CD8-positive, alpha-beta memory T cell (primary cell): ENCODE measurements around the gene NPHS1. TPM values are rescaled to one million over a fixed set of nuclear protein-coding genes. Genes with fewer than 3 reads are reported as not detected.
A peak's percentile ranks its signal among the peaks of the same experiment; 100 is the strongest.

Experiments
- CTCF ChIA-PET: fragments of 350-600 bp; sonication (Branson Sonifier 250); formaldehyde crosslinking; loops from one replicate; lab custom pipeline; 2021; ENCODE audit warnings: antibody characterized with exemption; lab: Charles Lee
- POLR2A ChIA-PET: fragments of 350-600 bp; sonication (Branson Sonifier 250); formaldehyde crosslinking; loops from one replicate; lab custom pipeline; 2021; ENCODE audit warnings: antibody characterized with exemption; lab: Charles Lee
- DNase-seq, 5 donors: peaks; one replicate each; pipeline versions ENCODE4 v3.0.0 to v3.0.0-alpha.2; 2020 to 2022; ENCODE audit warnings: mixed read lengths in 1 of 5
- H3K27ac ChIP-seq: one replicate; pipeline ENCODE4 v1.7.0; 2013; ENCODE audit warnings: low read depth, mild to moderate bottlenecking, low read length, moderate library complexity
- H3K27me3 ChIP-seq: 2 replicates; pipeline ENCODE4 v1.7.0; 2013; ENCODE audit warnings: low read length, mild to moderate bottlenecking; ENCODE audit not compliant: insufficient read depth, poor library complexity, severe bottlenecking
- H3K36me3 ChIP-seq: 2 replicates; pipeline ENCODE4 v1.7.0; 2013; ENCODE audit warnings: mild to moderate bottlenecking, low read length, moderate library complexity; ENCODE audit not compliant: insufficient read depth
- H3K4me1 ChIP-seq: 2 replicates; pipeline ENCODE4 v1.7.0; 2013; ENCODE audit warnings: mild to moderate bottlenecking, low read length, moderate library complexity; ENCODE audit not compliant: insufficient read depth
- H3K4me3 ChIP-seq: 2 replicates; pipeline ENCODE4 v1.7.0; 2013; ENCODE audit warnings: mild to moderate bottlenecking, low read length
- H3K9me3 ChIP-seq: 2 replicates; pipeline ENCODE4 v1.7.0; 2013; ENCODE audit warnings: mild to moderate bottlenecking, low read length
- H3K27ac Mint-ChIP-seq, 8 donors: one replicate each; pipeline ENCODE4 v1.8.0; 2020 to 2021; ENCODE audit warnings: mixed read lengths in 8 of 8, mild to moderate bottlenecking in 6 of 8, inconsistent platforms in 3 of 8, moderate library complexity in 3 of 8
- H3K27me3 Mint-ChIP-seq, 2 donors: one replicate each; pipeline ENCODE4 v1.8.0; 2020 to 2021; ENCODE audit warnings: mixed read lengths in 2 of 2, mild to moderate bottlenecking in 1 of 2, moderate library complexity in 1 of 2
- H3K36me3 Mint-ChIP-seq, 3 donors: one replicate each; pipeline ENCODE4 v1.8.0; 2020 to 2021; ENCODE audit warnings: mixed read lengths in 3 of 3, inconsistent platforms in 1 of 3, mild to moderate bottlenecking in 1 of 3
- H3K4me1 Mint-ChIP-seq, 3 donors: one replicate each; pipeline ENCODE4 v1.8.0; 2020 to 2021; ENCODE audit warnings: mixed read lengths in 3 of 3, inconsistent platforms in 1 of 3, mild to moderate bottlenecking in 1 of 3
- H3K4me3 Mint-ChIP-seq, 7 donors: one replicate each; pipeline ENCODE4 v1.8.0; 2020 to 2021; ENCODE audit warnings: mixed read lengths in 7 of 7, mild to moderate bottlenecking in 6 of 7, moderate library complexity in 4 of 7, inconsistent platforms in 2 of 7
- H3K9me3 Mint-ChIP-seq, 5 donors: one replicate each; pipeline ENCODE4 v1.8.0; 2020 to 2022; ENCODE audit warnings: mixed read lengths in 5 of 5, mild to moderate bottlenecking in 3 of 5, moderate library complexity in 2 of 5, inconsistent platforms in 1 of 5
- polyA plus RNA-seq: library from polyadenylated mRNA; unstranded; fragments of 300-500 nt; fragmentation: Illumina TruSeq; gene quantifications from one replicate; pipeline ENCODE4 v1.2.3, GENCODE V29; 2021
- total RNA-seq, 2 experiments: library from RNA; stranded (reverse); gene quantifications; one replicate each; pipeline ENCODE4 v1.2.3, GENCODE V29; 2021

Gene NPHS1
- total and polyA plus RNA-seq, 3 experiments from 2014 or later, result not detected

DNA sequence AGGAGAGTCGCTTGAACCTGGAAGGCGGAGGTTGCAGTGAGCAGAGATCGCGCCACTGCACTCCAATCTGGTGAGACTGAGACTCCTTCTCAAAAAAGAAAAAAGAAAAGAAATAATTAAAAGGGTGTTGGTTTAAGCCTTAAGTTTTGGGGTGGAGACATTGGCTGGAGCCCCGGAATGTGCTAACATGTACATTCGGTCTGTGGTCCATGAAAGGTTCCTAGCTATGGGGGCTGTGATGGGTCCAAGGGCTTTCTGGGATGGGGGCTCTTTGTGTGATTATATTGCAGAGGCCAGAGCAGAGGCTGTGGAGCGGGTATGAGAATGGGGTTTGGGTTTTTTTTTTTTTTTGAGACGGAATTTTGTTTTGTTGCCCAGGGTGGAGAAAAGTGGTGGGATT is 33.6 kb upstream of the NPHS1 start:
- Mint-ChIP-seq H3K36me3 (peaks cover 6 to 44% (median 14%) of the 10 kb centered on the region in 3 donors), H3K4me3 (no peak overlapping the region), H3K27ac (peak overlapping the region in 3 of 8 donors; percentile 22 to 67 (median 29)), H3K4me1 (peaks cover 5 to 11% (median 8%) of the 10 kb centered on the region in 3 donors), H3K9me3 (no peaks in the 10 kb centered on the region), H3K27me3 (peaks cover 3 to 6% of the 10 kb centered on the region in 2 donors)
- H3K9me3 ChIP-seq, result no peaks in the 10 kb centered on the region
- H3K36me3 ChIP-seq, result peaks cover 21% of the 10 kb centered on the region
- DNase-seq, result no peak
- H3K4me3 ChIP-seq, result no peak overlapping the region
- peaks cover 5% of the 10 kb centered on the region for H3K4me1 ChIP-seq
- ChIA-PET CTCF (interaction anchor here (0.8 to 1.0 kb wide), 4 partner anchors 43 to 188 kb away, joined by 3 to 4 read pairs (median 4); no protein-coding TSS in a partner anchor), POLR2A (interaction anchor here (1.2 kb wide), 1 partner anchor 15 kb away, joined by 3 read pairs; no protein-coding TSS in a partner anchor)
- H3K27me3 ChIP-seq, result no peaks in the 10 kb centered on the region
- no peak overlapping the region for H3K27ac ChIP-seq

DNA sequence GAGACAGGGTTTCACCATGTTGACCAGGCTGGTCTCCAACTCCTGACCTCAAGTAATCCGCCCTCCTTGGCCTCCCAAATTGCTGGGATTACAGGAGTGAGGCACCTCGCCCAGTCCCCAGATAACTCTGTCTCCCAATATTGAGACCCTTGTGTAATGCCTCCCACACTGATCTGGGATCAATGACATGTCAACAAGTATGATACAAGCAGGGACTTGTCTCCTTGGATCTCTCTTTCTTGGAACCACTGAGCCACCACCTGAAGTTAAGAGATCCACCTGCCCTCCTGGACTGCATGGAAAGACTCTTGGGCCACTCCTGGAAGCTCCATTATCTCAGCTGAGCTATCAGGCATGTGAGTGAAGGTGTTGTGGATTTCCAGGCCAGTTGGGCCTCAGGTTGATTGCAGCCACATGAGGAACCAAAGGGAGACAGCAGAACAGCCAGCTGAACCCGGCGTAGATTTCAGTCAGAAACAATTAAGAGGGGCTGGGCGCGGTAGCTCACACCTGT is 33.0 kb upstream of the NPHS1 start:
- Histone ChIP-seq H3K4me3 (no peak overlapping the region), H3K9me3 (no peaks in the 10 kb centered on the region), H3K27me3 (no peaks in the 10 kb centered on the region), H3K36me3 (peaks cover 19% of the 10 kb centered on the region), H3K27ac (no peak overlapping the region), H3K4me1 (peaks cover 5% of the 10 kb centered on the region)
- Mint-ChIP-seq H3K27ac (peak overlapping the region in 4 of 8 donors; percentile 17 to 29 (median 19)), H3K27me3 (peaks cover 3 to 6% of the 10 kb centered on the region in 2 donors), H3K4me1 (peaks cover 5 to 10% (median 8%) of the 10 kb centered on the region in 3 donors), H3K9me3 (no peaks in the 10 kb centered on the region), H3K4me3 (no peak overlapping the region), H3K36me3 (peaks cover 6 to 39% (median 13%) of the 10 kb centered on the region in 3 donors)
- no peak for DNase-seq
- ChIA-PET POLR2A (interaction anchor here (1.2 kb wide), 1 partner anchor 16 kb away, joined by 3 read pairs; no protein-coding TSS in a partner anchor), CTCF (interaction anchor here (0.8 to 1.0 kb wide), 3 partner anchors 46 to 187 kb away, joined by 3 to 4 read pairs (median 4); no protein-coding TSS in a partner anchor)

DNA sequence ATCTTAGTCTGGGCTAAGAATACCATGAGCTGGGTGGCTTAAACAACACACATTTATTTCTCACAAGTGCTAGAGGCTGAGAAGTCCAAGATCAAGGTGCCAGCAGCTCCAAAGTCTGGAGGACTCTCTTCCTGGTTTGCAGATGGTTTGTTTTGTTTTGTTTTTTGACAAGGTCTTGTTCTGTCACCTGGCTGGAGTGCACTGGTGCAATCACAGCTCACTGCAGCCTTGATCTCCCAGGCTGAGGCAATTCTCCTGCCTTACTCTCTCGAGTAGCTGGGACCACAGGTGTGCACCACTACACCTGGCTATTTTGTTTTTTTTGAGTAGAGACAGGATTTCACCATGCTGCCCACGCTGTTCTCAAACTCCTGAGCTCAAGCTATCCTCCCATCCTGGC is 31.6 kb upstream of the NPHS1 start:
- H3K4me1 ChIP-seq, result peaks cover 13% of the 10 kb centered on the region
- Mint-ChIP-seq H3K4me3 (no peak overlapping the region), H3K4me1 (peaks cover 13% of the 10 kb centered on the region in 3 donors), H3K9me3 (no peaks in the 10 kb centered on the region), H3K27ac (peak overlapping the region in 1 of 8 donors; percentile 69), H3K36me3 (peaks cover 0 to 27% (median 7%) of the 10 kb centered on the region in 3 donors), H3K27me3 (peaks cover 11 to 16% of the 10 kb centered on the region in 2 donors)
- no peak overlapping the region for H3K27ac ChIP-seq
- DNase-seq, result no peak
- POLR2A ChIA-PET, result interaction anchor here (1.4 kb wide), 1 partner anchor 9 kb away, joined by 4 read pairs; no protein-coding TSS in a partner anchor
- H3K36me3 ChIP-seq, result peaks cover 9% of the 10 kb centered on the region
- CTCF ChIA-PET, result interaction anchor here (0.6 to 5.7 kb wide), 9 partner anchors 9 to 1503 kb away, joined by 3 to 104 read pairs (median 3); no protein-coding TSS in a partner anchor
- no peak overlapping the region for H3K4me3 ChIP-seq
- no peaks in the 10 kb centered on the region for H3K9me3 ChIP-seq
- H3K27me3 ChIP-seq, result peaks cover 12% of the 10 kb centered on the region

DNA sequence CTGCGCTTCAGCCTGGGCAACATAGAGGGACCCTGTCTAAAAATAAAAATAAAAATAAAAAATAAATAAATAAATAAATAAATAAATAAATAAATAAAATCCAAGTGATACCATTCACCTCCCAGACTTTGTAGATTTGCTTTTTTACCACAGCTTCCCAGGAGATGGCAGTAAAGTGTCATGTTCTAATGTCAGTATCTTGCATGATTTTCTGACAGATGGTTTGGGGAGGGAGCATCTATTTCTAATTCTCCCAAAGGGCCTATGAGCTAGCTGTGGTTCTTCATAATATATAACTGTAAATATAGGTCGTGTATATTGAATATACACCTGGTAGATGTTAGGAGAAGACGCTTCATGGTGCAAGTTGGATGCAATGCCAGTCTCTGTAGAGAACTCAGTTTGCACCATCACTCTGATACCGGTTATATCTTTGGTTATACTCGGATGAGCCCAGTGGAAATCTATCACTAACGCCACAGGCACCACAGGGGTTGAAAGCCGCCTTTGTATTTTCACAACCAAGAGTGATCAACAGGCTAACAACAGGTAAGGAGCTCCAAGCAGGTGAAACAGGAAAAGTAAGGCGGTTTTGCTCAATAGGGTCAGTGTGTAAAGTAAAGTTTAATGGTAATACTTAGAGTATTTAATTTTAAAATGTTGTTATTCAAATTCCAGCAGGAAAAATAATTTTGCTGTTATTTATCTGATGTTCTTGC is 30.0 kb upstream of the NPHS1 start:
- peaks cover 15 to 31% of the 10 kb centered on the region in 2 donors for H3K27me3 Mint-ChIP-seq
- DNase-seq, result peak in 3 of 5 donors; percentile 59 to 66 (median 63)
- H3K9me3 Mint-ChIP-seq, result no peaks in the 10 kb centered on the region
- Histone ChIP-seq H3K9me3 (no peaks in the 10 kb centered on the region), H3K27ac (no peak overlapping the region), H3K36me3 (no peaks in the 10 kb centered on the region), H3K27me3 (peaks cover 12% of the 10 kb centered on the region), H3K4me3 (no peak overlapping the region), H3K4me1 (peaks cover 13% of the 10 kb centered on the region)
- H3K36me3 Mint-ChIP-seq, result peaks cover 0 to 10% (median 2%) of the 10 kb centered on the region in 3 donors
- peak overlapping the region in 3 of 8 donors; percentile 60 to 71 (median 63) for H3K27ac Mint-ChIP-seq
- H3K4me3 Mint-ChIP-seq, result no peak overlapping the region
- ChIA-PET CTCF (interaction anchor here (0.6 to 5.7 kb wide), 12 partner anchors 11 to 189 kb away, joined by 3 to 104 read pairs (median 4); partner anchors contain the start of gene APLP1), POLR2A (interaction anchor here (1.1 kb wide), 1 partner anchor 48 kb away, joined by 8 read pairs; no protein-coding TSS in a partner anchor)
- H3K4me1 Mint-ChIP-seq, result peaks cover 11 to 13% (median 11%) of the 10 kb centered on the region in 3 donors

DNA sequence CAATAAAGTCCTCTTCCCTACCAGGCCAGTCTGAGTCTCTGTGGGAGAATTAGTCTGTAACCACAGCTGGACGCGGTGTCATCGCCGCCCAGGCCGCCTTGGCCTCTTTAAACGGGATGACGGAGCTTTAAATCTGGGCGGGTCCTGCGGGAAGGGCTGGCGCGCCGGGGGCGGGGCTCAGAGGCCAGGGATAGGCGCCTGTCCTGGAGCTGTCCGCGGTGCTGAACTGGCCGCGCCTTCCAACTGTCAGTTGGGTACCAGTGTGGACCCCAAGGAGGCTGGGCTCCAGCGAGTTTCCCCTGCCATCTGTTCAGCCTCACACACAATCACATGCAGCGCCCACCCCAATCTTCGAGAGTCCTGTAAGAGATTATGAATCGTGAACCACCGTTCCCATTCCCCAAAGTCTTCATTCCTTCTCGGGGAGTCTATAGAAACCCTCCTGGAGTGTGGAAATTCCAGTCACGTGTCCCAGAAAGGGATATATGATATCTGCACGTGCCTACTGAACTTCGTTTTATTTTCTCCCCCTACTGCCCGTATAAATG is 27.5 kb upstream of the NPHS1 start:
- no peak overlapping the region for H3K4me3 ChIP-seq
- H3K36me3 ChIP-seq, result no peaks in the 10 kb centered on the region
- no peaks in the 10 kb centered on the region for H3K36me3 Mint-ChIP-seq
- no peaks in the 10 kb centered on the region for H3K9me3 ChIP-seq
- peaks cover 11 to 13% (median 11%) of the 10 kb centered on the region in 3 donors for H3K4me1 Mint-ChIP-seq
- ChIA-PET POLR2A (no interaction called here), CTCF (interaction anchor here (1.4 to 5.7 kb wide), 3 partner anchors 52 to 79 kb away, joined by 4 to 104 read pairs (median 4); no protein-coding TSS in a partner anchor)
- peaks cover 12% of the 10 kb centered on the region for H3K27me3 ChIP-seq
- DNase-seq, result peak; percentile 62 to 82 (median 70)
- no peak overlapping the region for H3K27ac ChIP-seq
- H3K4me1 ChIP-seq, result peaks cover 13% of the 10 kb centered on the region
- no peak overlapping the region for H3K27ac Mint-ChIP-seq
- H3K9me3 Mint-ChIP-seq, result no peaks in the 10 kb centered on the region
- H3K4me3 Mint-ChIP-seq, result peak overlapping the region in 2 of 7 donors; percentile 23 to 57
- H3K27me3 Mint-ChIP-seq, result peaks cover 15 to 43% of the 10 kb centered on the region in 2 donors

DNA sequence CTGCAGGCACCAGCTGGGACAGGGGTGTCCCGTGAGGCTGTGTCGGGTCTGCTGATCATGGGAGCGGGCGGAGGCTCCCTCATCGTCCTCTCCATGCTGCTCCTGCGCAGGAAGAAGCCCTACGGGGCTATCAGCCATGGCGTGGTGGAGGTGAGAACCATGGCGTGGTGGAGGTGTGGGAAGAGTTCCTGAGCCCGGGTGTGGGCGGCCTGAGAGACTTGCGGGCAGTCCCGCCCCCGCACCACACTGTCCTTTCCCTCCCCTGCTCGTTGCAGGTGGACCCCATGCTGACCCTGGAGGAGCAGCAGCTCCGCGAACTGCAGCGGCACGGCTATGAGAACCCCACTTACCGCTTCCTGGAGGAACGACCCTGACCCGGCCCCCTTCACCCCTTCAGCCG is 26.8 kb upstream of the NPHS1 start:
- Histone ChIP-seq H3K36me3 (no peaks in the 10 kb centered on the region), H3K27me3 (peaks cover 12% of the 10 kb centered on the region), H3K9me3 (no peaks in the 10 kb centered on the region), H3K4me3 (no peak overlapping the region), H3K27ac (no peak overlapping the region), H3K4me1 (peaks cover 13% of the 10 kb centered on the region)
- H3K9me3 Mint-ChIP-seq, result no peaks in the 10 kb centered on the region
- ChIA-PET POLR2A (no interaction called here), CTCF (interaction anchor here (0.8 to 5.7 kb wide), 4 partner anchors 52 to 80 kb away, joined by 3 to 104 read pairs (median 4); no protein-coding TSS in a partner anchor)
- no peak overlapping the region for H3K4me3 Mint-ChIP-seq
- H3K4me1 Mint-ChIP-seq, result peaks cover 9 to 13% (median 11%) of the 10 kb centered on the region in 3 donors
- no peak overlapping the region for H3K27ac Mint-ChIP-seq
- DNase-seq, result no peak
- no peaks in the 10 kb centered on the region for H3K36me3 Mint-ChIP-seq
- H3K27me3 Mint-ChIP-seq, result peaks cover 15 to 45% of the 10 kb centered on the region in 2 donors

DNA sequence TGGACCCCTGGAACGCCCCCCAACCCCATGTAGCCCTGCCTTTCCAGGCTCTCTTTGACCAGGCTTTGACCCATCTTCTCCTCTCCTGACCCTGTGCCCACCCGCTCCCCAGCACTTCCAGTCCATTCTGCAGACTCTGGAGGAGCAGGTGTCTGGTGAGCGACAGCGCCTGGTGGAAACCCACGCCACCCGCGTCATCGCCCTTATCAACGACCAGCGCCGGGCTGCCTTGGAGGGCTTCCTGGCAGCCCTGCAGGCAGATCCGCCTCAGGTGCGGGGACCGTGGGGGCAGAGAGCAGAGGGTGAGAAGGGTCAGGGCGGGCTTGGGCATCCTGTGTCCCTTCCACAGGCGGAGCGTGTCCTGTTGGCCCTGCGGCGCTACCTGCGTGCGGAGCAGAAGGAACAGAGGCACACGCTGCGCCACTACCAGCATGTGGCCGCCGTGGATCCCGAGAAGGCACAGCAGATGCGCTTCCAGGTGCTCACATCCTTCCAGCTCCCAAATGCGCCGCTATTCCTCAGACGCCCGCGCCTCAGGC is 22.2 kb upstream of the NPHS1 start:
- Histone ChIP-seq H3K4me3 (no peak overlapping the region), H3K9me3 (no peaks in the 10 kb centered on the region), H3K36me3 (no peaks in the 10 kb centered on the region), H3K4me1 (peaks cover 11% of the 10 kb centered on the region), H3K27ac (no peak overlapping the region), H3K27me3 (peaks cover 25% of the 10 kb centered on the region)
- Mint-ChIP-seq H3K36me3 (no peaks in the 10 kb centered on the region), H3K4me3 (no peak overlapping the region), H3K27me3 (peaks cover 24 to 68% of the 10 kb centered on the region in 2 donors), H3K4me1 (peaks cover 7 to 9% (median 9%) of the 10 kb centered on the region in 3 donors), H3K9me3 (no peaks in the 10 kb centered on the region), H3K27ac (no peak overlapping the region)
- DNase-seq, result no peak
- CTCF ChIA-PET, result no interaction called here
- POLR2A ChIA-PET, result no interaction called here
